ENCODE results near the gene SIGLEC9.
"Not testable (repeated sequence)": the region's sequence is repeated elsewhere in the genome, so short reads cannot be mapped to it uniquely, and the experiment has no call there.

The SIGLEC9 gene

GRCh38 chr19:51140441-51140840 lies 15.7 kb downstream of the SIGLEC9 start:
- Mint-ChIP-seq H3K4me3 (no peak overlapping the region), H3K36me3 (no peaks in the 10 kb centered on the region), H3K27me3 (peaks cover 2% of the 10 kb centered on the region), H3K9me3 (ENCODE audit: low read depth) (no peaks in the 10 kb centered on the region), H3K27ac (no peak overlapping the region), H3K4me1 (ENCODE audit: low read depth) (peaks cover 28% of the 10 kb centered on the region)

GRCh38 chr19:51141181-51141580 lies 16.5 kb downstream of the SIGLEC9 start:
- no peaks in the 10 kb centered on the region for H3K9me3 Mint-ChIP-seq (ENCODE audit: low read depth)
- H3K4me1 Mint-ChIP-seq (ENCODE audit: low read depth): peaks cover 24% of the 10 kb centered on the region
- H3K27ac Mint-ChIP-seq: no peak overlapping the region
- no peak overlapping the region for H3K4me3 Mint-ChIP-seq
- H3K36me3 Mint-ChIP-seq: no peaks in the 10 kb centered on the region
- H3K27me3 Mint-ChIP-seq: peaks cover 2% of the 10 kb centered on the region

- peaks cover 2% of the 10 kb centered on the region for H3K27me3 Mint-ChIP-seq
- H3K4me3 Mint-ChIP-seq: no peak within 1 kb of the TSS
- no peak within 1 kb of the TSS for H3K27ac Mint-ChIP-seq
These were observed 17.4 kb downstream of the SIGLEC9 start, which contains the start of gene SIGLEC7 for GRCh38 chr19:51142119-51142518. TSS of gene SIGLEC7 (plus strand) at chr19:51142301. CDS start at chr19:51142370, 69 bp downstream.

GRCh38 chr19:51142809-51143475 lies 18.2 kb downstream of the SIGLEC9 start:
- H3K9me3 Mint-ChIP-seq (ENCODE audit: low read depth); H3K27me3 Mint-ChIP-seq; H3K4me1 Mint-ChIP-seq (ENCODE audit: low read depth); H3K27ac Mint-ChIP-seq; H3K4me3 Mint-ChIP-seq; H3K36me3 Mint-ChIP-seq: not testable (repeated sequence)

More at GRCh38 chr19:51142119-51142518, 17.4 kb downstream of the SIGLEC9 start, which contains the start of gene SIGLEC7:
- Mint-ChIP-seq H3K4me1 (ENCODE audit: low read depth) (peaks cover 15% of the 10 kb centered on the region), H3K36me3 (no peaks in the 10 kb centered on the region), H3K9me3 (ENCODE audit: low read depth) (no peaks in the 10 kb centered on the region)

GRCh38 chr19:51143486-51143885 lies 18.8 kb downstream of the SIGLEC9 start:
- no peak overlapping the region for H3K27ac Mint-ChIP-seq
- H3K4me3 Mint-ChIP-seq: no peak overlapping the region
- H3K36me3 Mint-ChIP-seq: no peaks in the 10 kb centered on the region
- H3K27me3 Mint-ChIP-seq: peaks cover 2% of the 10 kb centered on the region
- peaks cover 9% of the 10 kb centered on the region for H3K4me1 Mint-ChIP-seq (ENCODE audit: low read depth)
- H3K9me3 Mint-ChIP-seq (ENCODE audit: low read depth): no peaks in the 10 kb centered on the region

- H3K9me3 Mint-ChIP-seq (ENCODE audit: low read depth): no peaks in the 10 kb centered on the region
- H3K27ac Mint-ChIP-seq: no peak overlapping the region
- H3K27me3 Mint-ChIP-seq: peaks cover 2% of the 10 kb centered on the region
- peaks cover 5% of the 10 kb centered on the region for H3K4me1 Mint-ChIP-seq (ENCODE audit: low read depth)
- H3K4me3 Mint-ChIP-seq: no peak overlapping the region
- no peaks in the 10 kb centered on the region for H3K36me3 Mint-ChIP-seq
These were observed 19.9 kb downstream of the SIGLEC9 start for GRCh38 chr19:51144482-51145045.

- no peaks in the 10 kb centered on the region for H3K27me3 Mint-ChIP-seq
- no peak overlapping the region for H3K27ac Mint-ChIP-seq
- H3K4me3 Mint-ChIP-seq: no peak overlapping the region
- H3K36me3 Mint-ChIP-seq: no peaks in the 10 kb centered on the region
- no peaks in the 10 kb centered on the region for H3K9me3 Mint-ChIP-seq (ENCODE audit: low read depth)
- H3K4me1 Mint-ChIP-seq (ENCODE audit: low read depth): peaks cover 2% of the 10 kb centered on the region
These were observed 21.3 kb downstream of the SIGLEC9 start for GRCh38 chr19:51145916-51146493.

- Mint-ChIP-seq H3K9me3 (ENCODE audit: low read depth) (no peaks in the 10 kb centered on the region), H3K4me1 (ENCODE audit: low read depth) (peaks cover 2% of the 10 kb centered on the region), H3K27me3 (no peaks in the 10 kb centered on the region), H3K4me3 (no peak overlapping the region), H3K36me3 (no peaks in the 10 kb centered on the region), H3K27ac (no peak overlapping the region)
These were observed 22.0 kb downstream of the SIGLEC9 start for GRCh38 chr19:51146751-51147150.

GRCh38 chr19:51147663-51148062 lies 23.0 kb downstream of the SIGLEC9 start:
- H3K27ac Mint-ChIP-seq: no peak overlapping the region
- no peak overlapping the region for H3K4me3 Mint-ChIP-seq
- no peaks in the 10 kb centered on the region for H3K36me3 Mint-ChIP-seq
- H3K4me1 Mint-ChIP-seq (ENCODE audit: low read depth): peaks cover 2% of the 10 kb centered on the region
- H3K27me3 Mint-ChIP-seq: no peaks in the 10 kb centered on the region
- no peaks in the 10 kb centered on the region for H3K9me3 Mint-ChIP-seq (ENCODE audit: low read depth)

GRCh38 chr19:51148580-51148979 lies 23.9 kb downstream of the SIGLEC9 start:
- no peak overlapping the region for H3K27ac Mint-ChIP-seq
- no peak overlapping the region for H3K4me3 Mint-ChIP-seq
- no peaks in the 10 kb centered on the region for H3K9me3 Mint-ChIP-seq (ENCODE audit: low read depth)
- peaks cover 2% of the 10 kb centered on the region for H3K4me1 Mint-ChIP-seq (ENCODE audit: low read depth)
- H3K27me3 Mint-ChIP-seq: no peaks in the 10 kb centered on the region
- H3K36me3 Mint-ChIP-seq: no peaks in the 10 kb centered on the region

GRCh38 chr19:51150627-51151026 lies 25.9 kb downstream of the SIGLEC9 start:
- Mint-ChIP-seq H3K4me3 (no peak overlapping the region), H3K4me1 (ENCODE audit: low read depth) (peaks cover 2% of the 10 kb centered on the region), H3K27ac (no peak overlapping the region), H3K9me3 (ENCODE audit: low read depth) (no peaks in the 10 kb centered on the region), H3K36me3 (no peaks in the 10 kb centered on the region), H3K27me3 (no peaks in the 10 kb centered on the region)

- Mint-ChIP-seq H3K9me3 (ENCODE audit: low read depth) (no peaks in the 10 kb centered on the region), H3K4me3 (no peak overlapping the region), H3K4me1 (ENCODE audit: low read depth) (peaks cover 2% of the 10 kb centered on the region), H3K27me3 (no peaks in the 10 kb centered on the region), H3K36me3 (no peaks in the 10 kb centered on the region), H3K27ac (no peak overlapping the region)
These were observed 32.0 kb downstream of the SIGLEC9 start for GRCh38 chr19:51156710-51157109.

- no peaks in the 10 kb centered on the region for H3K27me3 Mint-ChIP-seq
- no peaks in the 10 kb centered on the region for H3K9me3 Mint-ChIP-seq (ENCODE audit: low read depth)
- peaks cover 2% of the 10 kb centered on the region for H3K4me1 Mint-ChIP-seq (ENCODE audit: low read depth)
- H3K4me3 Mint-ChIP-seq: no peak overlapping the region
- no peak overlapping the region for H3K27ac Mint-ChIP-seq
- H3K36me3 Mint-ChIP-seq: no peaks in the 10 kb centered on the region
These were observed 32.6 kb downstream of the SIGLEC9 start for GRCh38 chr19:51157265-51157664.

- no peak overlapping the region for H3K27ac Mint-ChIP-seq
- no peaks in the 10 kb centered on the region for H3K27me3 Mint-ChIP-seq
- H3K4me3 Mint-ChIP-seq: no peak overlapping the region
- H3K4me1 Mint-ChIP-seq (ENCODE audit: low read depth): peaks cover 2% of the 10 kb centered on the region
- no peaks in the 10 kb centered on the region for H3K36me3 Mint-ChIP-seq
- no peaks in the 10 kb centered on the region for H3K9me3 Mint-ChIP-seq (ENCODE audit: low read depth)
These were observed 33.9 kb downstream of the SIGLEC9 start for GRCh38 chr19:51158474-51159129.

- Mint-ChIP-seq H3K27ac (no peak overlapping the region), H3K4me1 (ENCODE audit: low read depth) (peaks cover 2% of the 10 kb centered on the region), H3K4me3 (no peak overlapping the region), H3K27me3 (no peaks in the 10 kb centered on the region), H3K9me3 (ENCODE audit: low read depth) (no peaks in the 10 kb centered on the region), H3K36me3 (no peaks in the 10 kb centered on the region)
These were observed 35.0 kb downstream of the SIGLEC9 start for GRCh38 chr19:51159656-51160055.
